HL-60 (cell line): ENCODE measurements around the gene ORAI3.

Source experiments
- CTCF ChIP-seq: IDR thresholded peaks from one replicate; pipeline ENCODE4 v1.5.1; 2011; ENCODE audit warnings: low read length, control low read depth, inconsistent platforms; ENCODE audit not compliant: insufficient read depth
- GABPA ChIP-seq: IDR thresholded peaks from 2 replicates; pipeline ENCODE4 v1.6.1; 2012; ENCODE audit warnings: low read depth
- REST ChIP-seq: IDR thresholded peaks from 2 replicates; pipeline ENCODE4 v1.6.1; 2012; ENCODE audit warnings: low read depth; ENCODE audit not compliant: insufficient replicate concordance

DNA sequence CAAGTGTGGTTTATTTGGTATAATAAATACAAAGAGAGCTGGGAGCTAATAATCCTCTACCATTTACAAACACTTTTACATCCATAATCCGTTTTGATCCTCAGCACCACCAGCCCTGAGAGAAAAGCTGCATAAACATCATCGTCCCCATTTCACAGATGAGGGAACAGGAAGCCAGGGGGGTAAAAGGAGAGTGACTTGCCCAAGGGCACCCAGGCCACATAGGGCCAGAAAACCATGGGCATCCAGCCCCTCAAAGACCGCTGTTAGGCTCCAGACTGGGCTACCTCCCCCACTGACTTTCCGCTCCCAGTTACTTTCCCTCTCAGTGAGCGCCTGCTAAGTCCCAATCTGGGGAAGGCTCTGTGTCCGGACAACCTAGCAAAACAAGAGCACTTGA, 54.9 kb downstream of the ORAI3 start:
- TF ChIP-seq CTCF, result no peak
- TF ChIP-seq REST, result no peak
- no peak for TF ChIP-seq GABPA
